HepG2 (cell line): Measurements from ENCODE around the gene IL27RA. TPM values are rescaled to one million over a fixed set of nuclear protein-coding genes. Genes with fewer than 3 reads are reported as not detected.

ENCODE experiments used
- CERS6 ChIP-seq: sonication (generic); formaldehyde crosslinking; IDR thresholded peaks from 2 replicates; pipeline ENCODE4 v1.5.0; 2020; ENCODE audit warnings: missing genetic modification reagents
- CHD2 ChIP-seq: IDR thresholded peaks from 2 replicates; pipeline ENCODE4 v1.6.1; 2011; ENCODE audit warnings: low read depth, low read length, improper control_type of control experiment
- HNF4G ChIP-seq, 2 experiments: sonication (generic) in 1 of 2; formaldehyde crosslinking in 1 of 2; IDR thresholded peaks; 2 replicates each; pipeline versions ENCODE4 v1.4.0 to v1.6.1; 2011 to 2020; ENCODE audit warnings: borderline replicate concordance in 2 of 2, low read depth in 2 of 2, mild to moderate bottlenecking in 2 of 2, low read length in 1 of 2, missing genetic modification reagents in 1 of 2, moderate library complexity in 1 of 2
- KDM3A ChIP-seq: IDR thresholded peaks from 2 replicates; pipeline ENCODE4 v1.6.1; 2018; ENCODE audit warnings: low read depth, missing compliant biosample characterization
- PAWR ChIP-seq: sonication (generic); formaldehyde crosslinking; IDR thresholded peaks from 2 replicates; pipeline ENCODE4 v1.4.0; 2020; ENCODE audit warnings: missing genetic modification reagents, mild to moderate bottlenecking, borderline replicate concordance
- RBAK ChIP-seq: sonication (generic); formaldehyde crosslinking; IDR thresholded peaks from 2 replicates; pipeline ENCODE4 v1.5.1; 2020; ENCODE audit warnings: mild to moderate bottlenecking, missing genetic modification reagents
- ZNF142 ChIP-seq: sonication (generic); formaldehyde crosslinking; IDR thresholded peaks from 2 replicates; pipeline ENCODE4 v1.4.0; 2020; ENCODE audit warnings: missing genetic modification reagents
- ZNF264 ChIP-seq: sonication (generic); formaldehyde crosslinking; IDR thresholded peaks from 2 replicates; pipeline ENCODE4 v1.4.0; 2020; ENCODE audit warnings: missing genetic modification reagents
- ZNF44 ChIP-seq: sonication (generic); formaldehyde crosslinking; IDR thresholded peaks from 2 replicates; pipeline ENCODE4 v1.5.1; 2020; ENCODE audit warnings: mild to moderate bottlenecking, missing genetic modification reagents
- ZNF564 ChIP-seq: sonication (generic); formaldehyde crosslinking; IDR thresholded peaks from 2 replicates; pipeline ENCODE4 v1.8.1; 2023; ENCODE audit warnings: mild to moderate bottlenecking, missing genetic modification reagents
- ZNF761 ChIP-seq: sonication (generic); formaldehyde crosslinking; conservative IDR thresholded peaks from 2 replicates; pipeline ENCODE4 v1.4.0; 2020; ENCODE audit warnings: mild to moderate bottlenecking, missing genetic modification reagents
- polyA plus RNA-seq, 8 experiments: library from polyadenylated mRNA; depleted of rRNA in 3 of 8; stranded (reverse) in 7 of 8; unstranded in 1 of 8; fragments of >200 nt; fragmentation: Illumina TruSeq in 4 of 8; extraction: Trizol in 4 of 8; gene quantifications; 2 replicates each; pipeline versions ENCODE4 v1.2.1 to v1.2.3, GENCODE V29; 2011 to 2016; ENCODE audit warnings: low read depth in 4 of 8, missing spikeins in 1 of 8, mixed read lengths in 1 of 8; ENCODE audit not compliant: insufficient read depth in 1 of 8
- total RNA-seq, 5 experiments: library from RNA; depleted of rRNA; stranded (reverse); fragments of >200 nt; fragmentation: Illumina TruSeq; extraction: Trizol; gene quantifications; 2 replicates each; pipeline ENCODE4 v1.2.3, GENCODE V29; 2016; ENCODE audit warnings: low read depth in 1 of 5
- TF ChIP-seq, protein P1 (sequence below): sonication (generic); formaldehyde crosslinking; IDR thresholded peaks from 2 replicates; pipeline ENCODE4 v1.8.1; 2023; ENCODE audit warnings: missing genetic modification reagents, inconsistent platforms, borderline replicate concordance
- TF ChIP-seq, protein P2 (sequence below): fragments of 450-650 bp; IDR thresholded peaks from 2 replicates; pipeline ENCODE4 v1.6.1; 2017

The IL27RA gene
- total and polyA plus RNA-seq, 2 of the 13 experiments (the other 11 are each of a cell fraction or from before 2014, with no cell fraction given): 3.5 to 8.1 TPM

DNA sequence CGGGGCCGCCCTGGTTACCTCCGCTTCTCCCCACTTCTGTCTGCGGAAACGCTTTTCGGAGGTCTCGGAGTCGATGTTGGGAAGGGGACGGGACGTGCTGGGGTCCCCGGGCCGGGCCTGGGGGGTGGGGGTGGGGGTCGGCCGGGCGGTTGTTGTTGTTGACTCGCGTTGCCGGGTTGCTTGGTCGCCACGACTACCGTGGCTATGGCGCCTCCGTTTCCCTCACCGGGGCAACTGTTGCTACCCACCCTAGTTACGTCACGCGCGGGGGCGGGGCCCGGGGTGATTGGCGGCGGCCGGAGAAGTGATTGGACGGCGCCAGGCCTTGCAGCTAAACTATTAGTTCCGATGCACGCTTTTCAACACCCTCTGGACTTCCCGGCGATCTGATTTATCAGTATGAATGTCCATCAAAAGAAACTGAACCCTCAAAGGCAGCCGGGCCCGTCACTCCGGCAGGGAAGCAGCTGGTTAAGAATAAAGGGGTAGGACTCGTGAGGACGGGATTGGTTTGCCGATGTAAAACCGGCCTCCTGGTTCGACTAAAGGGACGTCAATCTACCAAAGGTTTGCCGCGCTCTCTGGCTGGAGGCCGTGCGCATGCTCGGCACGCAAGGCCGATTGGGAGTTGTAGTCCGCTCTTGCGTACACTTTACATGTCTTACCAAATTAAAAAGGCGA is 25.3 kb upstream of the IL27RA start, which contains the start of gene RFX1 (continued):
- TF ChIP-seq CHD2: peak; percentile 82
- no peak for TF ChIP-seq ZNF142 (CRISPR knock-in tag)
- no peak for TF ChIP-seq ZNF264 (CRISPR knock-in tag)
- TF ChIP-seq HNF4G (IDR thresholded peaks at IDR 0.05; ENCODE audit: borderline replicate concordance, low read depth, low read length): peak; percentile 4; the same call in 1 of the 2 replicates
- no peak for TF ChIP-seq HNF4G (CRISPR knock-in tag; IDR thresholded peaks at IDR 0.05; ENCODE audit: borderline replicate concordance, low read depth)
- no peak for TF ChIP-seq CERS6
- TF ChIP-seq KDM3A (CRISPR knock-in tag): no peak
- TF ChIP-seq ZNF564: no peak
- TF ChIP-seq, protein P1, sequence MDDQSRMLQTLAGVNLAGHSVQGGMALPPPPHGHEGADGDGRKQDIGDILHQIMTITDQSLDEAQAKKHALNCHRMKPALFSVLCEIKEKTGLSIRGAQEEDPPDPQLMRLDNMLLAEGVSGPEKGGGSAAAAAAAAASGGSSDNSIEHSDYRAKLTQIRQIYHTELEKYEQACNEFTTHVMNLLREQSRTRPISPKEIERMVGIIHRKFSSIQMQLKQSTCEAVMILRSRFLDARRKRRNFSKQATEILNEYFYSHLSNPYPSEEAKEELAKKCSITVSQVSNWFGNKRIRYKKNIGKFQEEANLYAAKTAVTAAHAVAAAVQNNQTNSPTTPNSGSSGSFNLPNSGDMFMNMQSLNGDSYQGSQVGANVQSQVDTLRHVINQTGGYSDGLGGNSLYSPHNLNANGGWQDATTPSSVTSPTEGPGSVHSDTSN: peak; percentile 98
- TF ChIP-seq, protein P2, sequence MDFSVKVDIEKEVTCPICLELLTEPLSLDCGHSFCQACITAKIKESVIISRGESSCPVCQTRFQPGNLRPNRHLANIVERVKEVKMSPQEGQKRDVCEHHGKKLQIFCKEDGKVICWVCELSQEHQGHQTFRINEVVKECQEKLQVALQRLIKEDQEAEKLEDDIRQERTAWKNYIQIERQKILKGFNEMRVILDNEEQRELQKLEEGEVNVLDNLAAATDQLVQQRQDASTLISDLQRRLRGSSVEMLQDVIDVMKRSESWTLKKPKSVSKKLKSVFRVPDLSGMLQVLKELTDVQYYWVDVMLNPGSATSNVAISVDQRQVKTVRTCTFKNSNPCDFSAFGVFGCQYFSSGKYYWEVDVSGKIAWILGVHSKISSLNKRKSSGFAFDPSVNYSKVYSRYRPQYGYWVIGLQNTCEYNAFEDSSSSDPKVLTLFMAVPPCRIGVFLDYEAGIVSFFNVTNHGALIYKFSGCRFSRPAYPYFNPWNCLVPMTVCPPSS: no peak
- TF ChIP-seq ZNF761 (CRISPR knock-in tag): no peak
- TF ChIP-seq ZNF44 (CRISPR knock-in tag): no peak; the same call in 1 of the 2 replicates
- TF ChIP-seq RBAK (CRISPR knock-in tag): no peak
- no peak for TF ChIP-seq PAWR (CRISPR knock-in tag)
